ENCODE measurements around the gene AMMECR1.
"Not testable (repeated sequence)": the region's sequence is repeated elsewhere in the genome, so short reads cannot be mapped to it uniquely, and the experiment has no call there.

The AMMECR1 gene

GRCh38 chrX:110162867-110163266, 155.0 kb downstream of the AMMECR1 start:
- Histone ChIP-seq H3K36me3 (ENCODE audit: insufficient read depth, low read length) (no peaks in the 10 kb centered on the region), H3K4me3 (ENCODE audit: low read length) (no peak overlapping the region), H3K9me3 (ENCODE audit: low read length) (no peaks in the 10 kb centered on the region)

GRCh38 chrX:110162131-110162530, 155.8 kb downstream of the AMMECR1 start:
- H2AFZ ChIP-seq (ENCODE audit: low read depth, low read length), result no peak overlapping the region

More at GRCh38 chrX:110162867-110163266, 155.0 kb downstream of the AMMECR1 start:
- no peaks in the 10 kb centered on the region for H3K4me1 ChIP-seq (ENCODE audit: insufficient read depth, low read length)
- no peaks in the 10 kb centered on the region for H3K27me3 ChIP-seq (ENCODE audit: insufficient read depth, low read length)
- no peak overlapping the region for H2AFZ ChIP-seq (ENCODE audit: low read depth, low read length)

GRCh38 chrX:110161361-110161686, 156.6 kb downstream of the AMMECR1 start:
- Histone ChIP-seq H2AFZ (ENCODE audit: low read depth, low read length) (no peak overlapping the region), H3K9me3 (ENCODE audit: low read length) (no peaks in the 10 kb centered on the region), H3K4me3 (ENCODE audit: low read length) (no peak overlapping the region), H3K27me3 (ENCODE audit: insufficient read depth, low read length) (no peaks in the 10 kb centered on the region), H3K4me1 (ENCODE audit: insufficient read depth, low read length) (no peaks in the 10 kb centered on the region), H3K36me3 (ENCODE audit: insufficient read depth, low read length) (peaks cover 2% of the 10 kb centered on the region)

More at GRCh38 chrX:110162131-110162530, 155.8 kb downstream of the AMMECR1 start:
- no peak overlapping the region for H3K4me3 ChIP-seq (ENCODE audit: low read length)
- no peaks in the 10 kb centered on the region for H3K27me3 ChIP-seq (ENCODE audit: insufficient read depth, low read length)
- H3K4me1 ChIP-seq (ENCODE audit: insufficient read depth, low read length), result no peaks in the 10 kb centered on the region
- no peaks in the 10 kb centered on the region for H3K9me3 ChIP-seq (ENCODE audit: low read length)
- peaks cover 2% of the 10 kb centered on the region for H3K36me3 ChIP-seq (ENCODE audit: insufficient read depth, low read length)

GRCh38 chrX:110159865-110160264, 158.0 kb downstream of the AMMECR1 start:
- Histone ChIP-seq H3K36me3 (ENCODE audit: insufficient read depth, low read length) (peaks cover 2% of the 10 kb centered on the region), H3K4me3 (ENCODE audit: low read length) (no peak overlapping the region), H3K4me1 (ENCODE audit: insufficient read depth, low read length) (no peaks in the 10 kb centered on the region), H3K9me3 (ENCODE audit: low read length) (no peaks in the 10 kb centered on the region), H3K27me3 (ENCODE audit: insufficient read depth, low read length) (no peaks in the 10 kb centered on the region), H2AFZ (ENCODE audit: low read depth, low read length) (no peak overlapping the region)

GRCh38 chrX:110159235-110159634, 158.7 kb downstream of the AMMECR1 start:
- H3K9me3 ChIP-seq (ENCODE audit: low read length), result no peaks in the 10 kb centered on the region
- H3K27me3 ChIP-seq (ENCODE audit: insufficient read depth, low read length), result no peaks in the 10 kb centered on the region
- H2AFZ ChIP-seq (ENCODE audit: low read depth, low read length), result no peak overlapping the region
- peaks cover 2% of the 10 kb centered on the region for H3K36me3 ChIP-seq (ENCODE audit: insufficient read depth, low read length)
- no peak overlapping the region for H3K4me3 ChIP-seq (ENCODE audit: low read length)
- H3K4me1 ChIP-seq (ENCODE audit: insufficient read depth, low read length), result no peaks in the 10 kb centered on the region

- Histone ChIP-seq H3K4me1 (ENCODE audit: insufficient read depth, low read length) (no peaks in the 10 kb centered on the region), H3K4me3 (ENCODE audit: low read length) (no peak overlapping the region), H2AFZ (ENCODE audit: low read depth, low read length) (no peak overlapping the region), H3K9me3 (ENCODE audit: low read length) (no peaks in the 10 kb centered on the region), H3K36me3 (ENCODE audit: insufficient read depth, low read length) (peaks cover 2% of the 10 kb centered on the region), H3K27me3 (ENCODE audit: insufficient read depth, low read length) (no peaks in the 10 kb centered on the region)
These were observed 160.4 kb downstream of the AMMECR1 start for GRCh38 chrX:110157444-110157843.

GRCh38 chrX:110156167-110156754, 161.6 kb downstream of the AMMECR1 start:
- H3K9me3 ChIP-seq (ENCODE audit: low read length), result no peaks in the 10 kb centered on the region
- no peaks in the 10 kb centered on the region for H3K4me1 ChIP-seq (ENCODE audit: insufficient read depth, low read length)
- no peak overlapping the region for H3K4me3 ChIP-seq (ENCODE audit: low read length)
- H2AFZ ChIP-seq (ENCODE audit: low read depth, low read length), result no peak overlapping the region
- no peaks in the 10 kb centered on the region for H3K27me3 ChIP-seq (ENCODE audit: insufficient read depth, low read length)
- peaks cover 2% of the 10 kb centered on the region for H3K36me3 ChIP-seq (ENCODE audit: insufficient read depth, low read length)

GRCh38 chrX:110155759-110156158, 162.1 kb downstream of the AMMECR1 start:
- peaks cover 2% of the 10 kb centered on the region for H3K36me3 ChIP-seq (ENCODE audit: insufficient read depth, low read length)
- no peaks in the 10 kb centered on the region for H3K9me3 ChIP-seq (ENCODE audit: low read length)
- no peaks in the 10 kb centered on the region for H3K4me1 ChIP-seq (ENCODE audit: insufficient read depth, low read length)
- H2AFZ ChIP-seq (ENCODE audit: low read depth, low read length), result no peak overlapping the region
- H3K27me3 ChIP-seq (ENCODE audit: insufficient read depth, low read length), result no peaks in the 10 kb centered on the region
- H3K4me3 ChIP-seq (ENCODE audit: low read length), result no peak overlapping the region

GRCh38 chrX:110154328-110154727, 163.6 kb downstream of the AMMECR1 start:
- H3K4me3 ChIP-seq (ENCODE audit: low read length); H3K4me1 ChIP-seq (ENCODE audit: insufficient read depth, low read length); H3K36me3 ChIP-seq (ENCODE audit: insufficient read depth, low read length); H3K27me3 ChIP-seq (ENCODE audit: insufficient read depth, low read length); H3K9me3 ChIP-seq (ENCODE audit: low read length); H2AFZ ChIP-seq (ENCODE audit: low read depth, low read length): not testable (repeated sequence)

GRCh38 chrX:110153896-110154295, 164.0 kb downstream of the AMMECR1 start:
- Histone ChIP-seq H2AFZ (ENCODE audit: low read depth, low read length) (no peak overlapping the region), H3K36me3 (ENCODE audit: insufficient read depth, low read length) (peaks cover 5% of the 10 kb centered on the region), H3K4me1 (ENCODE audit: insufficient read depth, low read length) (no peaks in the 10 kb centered on the region), H3K9me3 (ENCODE audit: low read length) (no peaks in the 10 kb centered on the region), H3K27me3 (ENCODE audit: insufficient read depth, low read length) (no peaks in the 10 kb centered on the region), H3K4me3 (ENCODE audit: low read length) (no peak overlapping the region)

- Histone ChIP-seq H3K4me3 (ENCODE audit: low read length) (no peak overlapping the region), H3K27me3 (ENCODE audit: insufficient read depth, low read length) (no peaks in the 10 kb centered on the region), H2AFZ (ENCODE audit: low read depth, low read length) (no peak overlapping the region), H3K36me3 (ENCODE audit: insufficient read depth, low read length) (peaks cover 5% of the 10 kb centered on the region), H3K4me1 (ENCODE audit: insufficient read depth, low read length) (no peaks in the 10 kb centered on the region), H3K9me3 (ENCODE audit: low read length) (no peaks in the 10 kb centered on the region)
These were observed 164.6 kb downstream of the AMMECR1 start for GRCh38 chrX:110153244-110153643.

GRCh38 chrX:110146521-110146920, 171.4 kb downstream of the AMMECR1 start:
- Histone ChIP-seq H3K4me1 (ENCODE audit: insufficient read depth, low read length) (peaks cover 5% of the 10 kb centered on the region), H3K27me3 (ENCODE audit: insufficient read depth, low read length) (no peaks in the 10 kb centered on the region), H2AFZ (ENCODE audit: low read depth, low read length) (no peak overlapping the region), H3K36me3 (ENCODE audit: insufficient read depth, low read length) (peaks cover 3% of the 10 kb centered on the region), H3K9me3 (ENCODE audit: low read length) (no peaks in the 10 kb centered on the region), H3K4me3 (ENCODE audit: low read length) (no peak overlapping the region)

- peaks cover 3% of the 10 kb centered on the region for H3K36me3 ChIP-seq (ENCODE audit: insufficient read depth, low read length)
These were observed 172.0 kb downstream of the AMMECR1 start for GRCh38 chrX:110145854-110146253.

GRCh38 chrX:110145311-110145710, 172.6 kb downstream of the AMMECR1 start:
- no peaks in the 10 kb centered on the region for H3K9me3 ChIP-seq (ENCODE audit: low read length)
- no peak overlapping the region for H2AFZ ChIP-seq (ENCODE audit: low read depth, low read length)

More at GRCh38 chrX:110145854-110146253, 172.0 kb downstream of the AMMECR1 start:
- Histone ChIP-seq H3K27me3 (ENCODE audit: insufficient read depth, low read length) (no peaks in the 10 kb centered on the region), H3K9me3 (ENCODE audit: low read length) (no peaks in the 10 kb centered on the region), H3K4me1 (ENCODE audit: insufficient read depth, low read length) (peaks cover 5% of the 10 kb centered on the region), H2AFZ (ENCODE audit: low read depth, low read length) (no peak overlapping the region), H3K4me3 (ENCODE audit: low read length) (no peak overlapping the region)

More at GRCh38 chrX:110145311-110145710, 172.6 kb downstream of the AMMECR1 start:
- peaks cover 3% of the 10 kb centered on the region for H3K36me3 ChIP-seq (ENCODE audit: insufficient read depth, low read length)
- no peak overlapping the region for H3K4me3 ChIP-seq (ENCODE audit: low read length)
- H3K4me1 ChIP-seq (ENCODE audit: insufficient read depth, low read length), result peaks cover 5% of the 10 kb centered on the region
- no peaks in the 10 kb centered on the region for H3K27me3 ChIP-seq (ENCODE audit: insufficient read depth, low read length)
